ENCODE measurements around the gene NFASC. TPM values are rescaled to one million over a fixed set of nuclear protein-coding genes. Genes with fewer than 3 reads are reported as not detected.

The NFASC gene
- total RNA-seq, 1 experiment from 2014 or later: not detected

DNA sequence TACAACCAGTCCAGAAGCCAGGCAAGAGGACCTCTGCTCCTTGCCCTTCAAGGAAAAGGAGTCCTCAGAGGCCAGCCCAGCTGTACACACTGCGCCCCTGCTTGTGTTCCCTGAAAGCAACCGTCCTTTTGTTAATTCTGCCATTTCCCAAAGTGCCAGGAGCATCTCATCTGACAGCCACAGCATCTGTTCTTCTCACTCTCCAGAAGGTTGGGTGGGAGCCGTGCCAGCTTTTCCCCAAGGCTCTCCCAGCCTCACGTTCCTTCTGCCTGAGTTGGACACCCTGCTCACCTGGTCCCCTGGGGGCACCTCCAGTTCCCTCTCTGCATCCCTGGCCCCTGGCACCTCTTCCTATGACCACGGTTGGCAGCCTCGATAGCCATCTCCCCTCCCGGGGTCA is 161.8 kb downstream of the NFASC start:
- intact Hi-C loops (cut with micrococcal nuclease; ENCODE audit: unreplicated experiment): no loop called here
- no peaks in the 10 kb centered on the region for H3K36me3 Mint-ChIP-seq (ENCODE audit: insufficient read depth, unreplicated experiment)
- H3K4me1 Mint-ChIP-seq (ENCODE audit: low read depth, unreplicated experiment): no peaks in the 10 kb centered on the region
- H3K27me3 Mint-ChIP-seq (ENCODE audit: unreplicated experiment): peaks cover 99% of the 10 kb centered on the region
- BruUV-seq (replicated peaks): no TSS peak
- H3K27ac Mint-ChIP-seq (ENCODE audit: unreplicated experiment): no peak overlapping the region
- no peaks in the 10 kb centered on the region for H3K9me3 Mint-ChIP-seq (ENCODE audit: low read depth, unreplicated experiment)
- H3K4me3 Mint-ChIP-seq (ENCODE audit: low read depth, unreplicated experiment): no peak overlapping the region
- TF ChIP-seq, protein P1, sequence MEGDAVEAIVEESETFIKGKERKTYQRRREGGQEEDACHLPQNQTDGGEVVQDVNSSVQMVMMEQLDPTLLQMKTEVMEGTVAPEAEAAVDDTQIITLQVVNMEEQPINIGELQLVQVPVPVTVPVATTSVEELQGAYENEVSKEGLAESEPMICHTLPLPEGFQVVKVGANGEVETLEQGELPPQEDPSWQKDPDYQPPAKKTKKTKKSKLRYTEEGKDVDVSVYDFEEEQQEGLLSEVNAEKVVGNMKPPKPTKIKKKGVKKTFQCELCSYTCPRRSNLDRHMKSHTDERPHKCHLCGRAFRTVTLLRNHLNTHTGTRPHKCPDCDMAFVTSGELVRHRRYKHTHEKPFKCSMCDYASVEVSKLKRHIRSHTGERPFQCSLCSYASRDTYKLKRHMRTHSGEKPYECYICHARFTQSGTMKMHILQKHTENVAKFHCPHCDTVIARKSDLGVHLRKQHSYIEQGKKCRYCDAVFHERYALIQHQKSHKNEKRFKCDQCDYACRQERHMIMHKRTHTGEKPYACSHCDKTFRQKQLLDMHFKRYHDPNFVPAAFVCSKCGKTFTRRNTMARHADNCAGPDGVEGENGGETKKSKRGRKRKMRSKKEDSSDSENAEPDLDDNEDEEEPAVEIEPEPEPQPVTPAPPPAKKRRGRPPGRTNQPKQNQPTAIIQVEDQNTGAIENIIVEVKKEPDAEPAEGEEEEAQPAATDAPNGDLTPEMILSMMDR (IDR thresholded peaks at IDR 0.05; ENCODE audit: unreplicated experiment): no peak
- no peak for DNase-seq
- CTCF ChIA-PET: no interaction called here

DNA sequence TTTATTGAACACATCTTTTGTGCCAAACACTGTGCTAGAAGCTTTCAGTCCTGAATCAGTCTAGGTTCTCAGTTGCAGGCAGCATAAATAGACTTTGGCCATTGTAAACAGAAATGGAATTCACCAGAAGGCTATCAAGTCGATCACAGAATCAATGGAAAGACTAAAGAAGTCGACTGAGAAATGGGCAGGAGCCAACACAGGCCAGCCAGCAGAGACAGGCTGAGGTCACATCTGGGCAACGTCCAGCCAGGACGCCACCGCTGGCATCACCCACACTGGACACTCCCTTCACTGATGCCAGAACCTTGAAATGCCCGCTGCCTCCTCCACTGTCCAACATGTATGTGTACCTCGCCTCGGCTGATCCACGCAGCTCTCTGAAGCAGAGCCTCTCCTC is 166.9 kb downstream of the NFASC start:
- DNase-seq: no peak
- H3K27me3 Mint-ChIP-seq (ENCODE audit: unreplicated experiment): peaks cover 99% of the 10 kb centered on the region
- H3K9me3 Mint-ChIP-seq (ENCODE audit: low read depth, unreplicated experiment): no peaks in the 10 kb centered on the region

DNA sequence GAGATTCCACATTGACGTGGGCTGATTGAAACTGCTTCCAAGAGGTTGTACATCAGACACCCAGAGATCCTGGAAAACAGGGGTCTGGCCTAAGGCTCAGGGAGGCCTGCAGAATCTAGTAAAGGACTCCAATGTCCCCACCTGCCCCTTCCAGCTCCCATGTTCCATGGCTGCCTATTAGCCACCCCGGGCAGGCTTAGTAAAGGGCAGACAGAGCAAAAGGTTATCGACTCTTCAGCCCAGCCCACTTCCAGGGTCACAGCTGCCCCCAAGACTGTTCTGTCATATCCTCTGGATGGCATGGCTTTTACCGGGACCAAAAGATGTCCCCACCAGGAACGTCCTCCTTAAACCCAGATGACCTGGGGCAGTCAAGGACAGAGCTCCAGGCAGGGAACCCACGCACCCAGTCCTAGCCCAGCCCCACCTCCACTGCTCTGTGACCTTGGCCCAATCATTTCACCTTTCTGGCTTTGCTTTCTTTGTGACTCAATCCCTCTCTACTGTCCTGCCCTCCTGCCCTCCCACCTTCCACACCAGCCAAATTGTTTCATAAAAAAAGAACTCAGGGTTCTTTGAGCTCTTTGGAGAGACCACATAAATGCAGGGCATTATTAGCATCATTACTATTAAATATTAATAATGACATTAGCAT is 167.6 kb downstream of the NFASC start:
- no TSS peak for BruUV-seq (replicated peaks)
- Mint-ChIP-seq H3K27me3 (ENCODE audit: unreplicated experiment) (peaks cover 97% of the 10 kb centered on the region), H3K27ac (ENCODE audit: unreplicated experiment) (no peak overlapping the region), H3K36me3 (ENCODE audit: insufficient read depth, unreplicated experiment) (no peaks in the 10 kb centered on the region), H3K4me3 (ENCODE audit: low read depth, unreplicated experiment) (no peak overlapping the region), H3K9me3 (ENCODE audit: low read depth, unreplicated experiment) (no peaks in the 10 kb centered on the region), H3K4me1 (ENCODE audit: low read depth, unreplicated experiment) (no peaks in the 10 kb centered on the region)
- CTCF ChIA-PET: no interaction called here
- intact Hi-C loops (cut with micrococcal nuclease; ENCODE audit: unreplicated experiment): no loop called here
- TF ChIP-seq, protein P1 (IDR thresholded peaks at IDR 0.05; ENCODE audit: unreplicated experiment): no peak
- no peak for DNase-seq

More for the DNA sequence above, 166.9 kb downstream of the NFASC start:
- Mint-ChIP-seq H3K36me3 (ENCODE audit: insufficient read depth, unreplicated experiment) (no peaks in the 10 kb centered on the region), H3K4me1 (ENCODE audit: low read depth, unreplicated experiment) (no peaks in the 10 kb centered on the region), H3K27ac (ENCODE audit: unreplicated experiment) (no peak overlapping the region), H3K4me3 (ENCODE audit: low read depth, unreplicated experiment) (no peak overlapping the region)
- intact Hi-C loops (cut with micrococcal nuclease; ENCODE audit: unreplicated experiment): no loop called here
- CTCF ChIA-PET: no interaction called here
- TF ChIP-seq, protein P1 (IDR thresholded peaks at IDR 0.05; ENCODE audit: unreplicated experiment): no peak
- no TSS peak for BruUV-seq (replicated peaks)

DNA sequence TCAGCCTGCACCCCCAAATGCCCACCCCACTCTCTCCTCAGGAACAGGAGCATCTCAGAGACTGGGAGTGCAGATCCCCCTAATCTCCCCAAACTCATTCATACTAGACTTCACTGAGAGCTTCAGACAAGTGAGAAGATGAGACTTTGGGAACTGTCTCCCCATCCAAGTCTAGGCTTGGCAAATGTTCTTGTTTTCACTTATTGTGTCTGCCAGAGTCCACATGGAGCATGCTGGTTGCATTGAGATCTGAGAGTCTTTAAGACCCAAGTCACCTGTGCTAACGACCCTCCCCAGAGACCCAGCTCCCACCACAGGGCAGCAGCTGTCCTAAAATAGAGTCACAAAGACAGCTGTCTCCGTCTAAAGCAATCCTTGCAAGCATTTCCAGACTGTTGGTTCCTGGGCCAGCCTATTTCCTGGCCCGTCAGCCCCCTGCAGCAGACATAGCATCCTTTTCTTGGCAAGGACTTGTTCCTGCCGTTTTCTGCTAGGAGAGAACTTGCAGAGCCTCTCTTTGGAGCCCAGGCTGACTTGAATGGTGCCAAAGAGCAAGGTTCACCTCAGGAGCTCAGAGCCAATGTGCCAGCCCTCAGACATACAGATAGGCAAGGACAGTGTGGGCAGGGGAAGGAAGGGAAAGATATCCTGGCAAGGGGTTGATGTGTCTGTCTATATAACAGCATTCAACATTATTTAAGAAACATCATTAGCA is 170.5 kb downstream of the NFASC start:
- Mint-ChIP-seq H3K4me3 (ENCODE audit: low read depth, unreplicated experiment) (no peak overlapping the region), H3K27ac (ENCODE audit: unreplicated experiment) (no peak overlapping the region), H3K9me3 (ENCODE audit: low read depth, unreplicated experiment) (no peaks in the 10 kb centered on the region), H3K4me1 (ENCODE audit: low read depth, unreplicated experiment) (no peaks in the 10 kb centered on the region), H3K27me3 (ENCODE audit: unreplicated experiment) (peaks cover 99% of the 10 kb centered on the region), H3K36me3 (ENCODE audit: insufficient read depth, unreplicated experiment) (no peaks in the 10 kb centered on the region)
- TF ChIP-seq, protein P1 (IDR thresholded peaks at IDR 0.05; ENCODE audit: unreplicated experiment): no peak
- CTCF ChIA-PET: no interaction called here
- intact Hi-C loops (cut with micrococcal nuclease; ENCODE audit: unreplicated experiment): no loop called here
- no peak for DNase-seq
- no TSS peak for BruUV-seq (replicated peaks)

Data from Calu3 (cell line).